Liver (tissue), 9 donors: ENCODE data around the gene FASTKD1. TPM values are rescaled to one million over a fixed set of nuclear protein-coding genes. Genes with fewer than 3 reads are reported as not detected.

Experiments used
- DNase-seq: peaks from one replicate; pipeline ENCODE4 v3.0.0-alpha.2; 2017; ENCODE audit warnings: low spot score
- H3K27ac ChIP-seq, 2 donors: one replicate each; pipeline ENCODE4 v1.7.0; 2013; ENCODE audit warnings: inconsistent platforms in 2 of 2, low read length in 2 of 2, control low read depth in 1 of 2, low read depth in 1 of 2, mild to moderate bottlenecking in 1 of 2
- H3K27me3 ChIP-seq, 4 donors: one replicate each; pipeline versions ENCODE4 v1.6.1 to v1.7.0; 2013; ENCODE audit warnings: low read length in 3 of 4, inconsistent platforms in 1 of 4, mild to moderate bottlenecking in 1 of 4, moderate library complexity in 1 of 4; ENCODE audit not compliant: control insufficient read depth in 4 of 4, insufficient read depth in 4 of 4
- H3K36me3 ChIP-seq, 4 donors: one replicate each; pipeline versions ENCODE4 v1.6.1 to v1.7.0; 2013; ENCODE audit warnings: low read length in 3 of 4, mild to moderate bottlenecking in 3 of 4, low read depth in 1 of 4, moderate library complexity in 1 of 4; ENCODE audit not compliant: control insufficient read depth in 4 of 4, insufficient read depth in 3 of 4
- H3K4me1 ChIP-seq, 4 donors: one replicate each; pipeline versions ENCODE4 v1.6.1 to v1.7.0; 2013; ENCODE audit warnings: low read length in 3 of 4, mild to moderate bottlenecking in 3 of 4, moderate library complexity in 1 of 4; ENCODE audit not compliant: control insufficient read depth in 4 of 4, insufficient read depth in 4 of 4
- H3K4me3 ChIP-seq, 3 donors: one replicate each; pipeline versions ENCODE4 v1.6.1 to v1.7.0; 2013; ENCODE audit warnings: low read length in 3 of 3, control low read depth in 1 of 3, low read depth in 1 of 3, mild to moderate bottlenecking in 1 of 3
- H3K9ac ChIP-seq, 2 donors: one replicate each; pipeline ENCODE4 v1.7.0; 2013; ENCODE audit warnings: low read length in 2 of 2, mild to moderate bottlenecking in 2 of 2, moderate library complexity in 2 of 2, control low read depth in 1 of 2, low read depth in 1 of 2
- H3K9me3 ChIP-seq, 4 donors: one replicate each; pipeline versions ENCODE4 v1.6.1 to v1.7.0; 2013; ENCODE audit warnings: low read length in 3 of 4; ENCODE audit not compliant: control insufficient read depth in 4 of 4
- EGR1 ChIP-seq, 2 donors: IDR thresholded peaks; 2 replicates each; pipeline ENCODE4 v1.6.1; 2016 to 2018; ENCODE audit warnings: antibody characterized with exemption in 2 of 2, low read depth in 2 of 2
- FOXA1 ChIP-seq: IDR thresholded peaks from 2 replicates; pipeline ENCODE4 v1.6.1; 2016; ENCODE audit warnings: antibody characterized with exemption
- FOXA2 ChIP-seq: IDR thresholded peaks from 2 replicates; pipeline ENCODE4 v1.6.1; 2016; ENCODE audit warnings: antibody characterized with exemption
- GABPA ChIP-seq, 2 donors: IDR thresholded peaks in 1 of 2; conservative IDR thresholded peaks in 1 of 2; 2 replicates each; pipeline ENCODE4 v1.6.1; 2016; ENCODE audit warnings: antibody characterized with exemption in 2 of 2, mild to moderate bottlenecking in 1 of 2, moderate library complexity in 1 of 2
- HNF4A ChIP-seq, 2 donors: conservative IDR thresholded peaks; 2 replicates each; pipeline ENCODE4 v1.6.1; 2016; ENCODE audit warnings: antibody characterized with exemption in 2 of 2, mild to moderate bottlenecking in 2 of 2
- HNF4G ChIP-seq: IDR thresholded peaks from 2 replicates; pipeline ENCODE4 v1.6.1; 2016; ENCODE audit warnings: antibody characterized with exemption
- JUND ChIP-seq, 2 donors: IDR thresholded peaks; 2 replicates each; pipeline ENCODE4 v1.6.1; 2016; ENCODE audit warnings: antibody characterized with exemption in 2 of 2
- NR2F2 ChIP-seq: IDR thresholded peaks from 2 replicates; pipeline ENCODE4 v1.6.1; 2016; ENCODE audit warnings: antibody characterized with exemption
- RAD21 ChIP-seq, 2 donors: IDR thresholded peaks; 2 replicates each; pipeline ENCODE4 v1.6.1; 2016; ENCODE audit warnings: antibody characterized with exemption in 2 of 2, mild to moderate bottlenecking in 2 of 2
- RXRA ChIP-seq, 2 donors: IDR thresholded peaks; 2 replicates each; pipeline ENCODE4 v1.6.1; 2017 to 2018; ENCODE audit warnings: antibody characterized with exemption in 2 of 2, mild to moderate bottlenecking in 1 of 2
- SP1 ChIP-seq: IDR thresholded peaks from 2 replicates; pipeline ENCODE4 v1.6.1; 2018; ENCODE audit warnings: antibody characterized with exemption, mild to moderate bottlenecking
- TAF1 ChIP-seq: conservative IDR thresholded peaks from 2 replicates; pipeline ENCODE4 v1.6.1; 2016; ENCODE audit warnings: antibody characterized with exemption, mild to moderate bottlenecking
- YY1 ChIP-seq: IDR thresholded peaks from 2 replicates; pipeline ENCODE4 v1.6.1; 2016; ENCODE audit warnings: antibody characterized with exemption, mild to moderate bottlenecking
- WGBS: extraction: QIAGEN DNeasy Blood & Tissue Kit; methylation state at CpG from one replicate; pipeline ENCODE4 v1.1.7; 2013; 5-methylcytosine and 5-hydroxymethylcytosine counted together
- polyA plus RNA-seq, 2 donors: library from polyadenylated mRNA; stranded (reverse) in 1 of 2; unstranded in 1 of 2; fragments of 200-250 nt in 1 of 2; fragments of >200 nt in 1 of 2; fragmentation: Nextera tagmentation in 1 of 2; extraction: Ambion mirVana in 1 of 2; gene quantifications; one replicate each; pipeline versions ENCODE4 v1.2.1 to v1.2.3, GENCODE V29; 2013 to 2015
- total RNA-seq, 2 donors: library from RNA; depleted of rRNA; stranded (reverse); fragments of >200 nt; gene quantifications; one replicate each; pipeline ENCODE4 v1.2.3, GENCODE V29; 2014
- TF ChIP-seq, protein P1 (sequence below): IDR thresholded peaks from 2 replicates; pipeline ENCODE4 v1.6.1; 2016; ENCODE audit warnings: antibody characterized with exemption
- TF ChIP-seq, protein P2 (sequence below): fragments of 150-350 bp; IDR thresholded peaks from 2 replicates; pipeline ENCODE4 v1.5.1; 2017; ENCODE audit warnings: improper control_type of control experiment, low read depth, low read length; ENCODE audit not compliant: missing input control
- TF ChIP-seq, protein P3 (sequence below): IDR thresholded peaks from 2 replicates; pipeline ENCODE4 v1.6.1; 2016; ENCODE audit warnings: antibody characterized with exemption, mild to moderate bottlenecking
- TF ChIP-seq, protein P4 (sequence below): IDR thresholded peaks from 2 replicates; pipeline ENCODE4 v1.6.1; 2016; ENCODE audit warnings: antibody characterized with exemption
- TF ChIP-seq, protein P5 (sequence below): IDR thresholded peaks from 2 replicates; pipeline ENCODE4 v1.6.1; 2016; ENCODE audit warnings: antibody characterized with exemption
- donor health status: healthy.
- donor health status: healthy.
- donor health status: healthy.
- donor health status: healthy.
- donor health status: healthy.

FASTKD1 gene
- total and polyA plus RNA-seq, 4 donors = 6.7 to 20.7 (median 16.2) TPM

DNA sequence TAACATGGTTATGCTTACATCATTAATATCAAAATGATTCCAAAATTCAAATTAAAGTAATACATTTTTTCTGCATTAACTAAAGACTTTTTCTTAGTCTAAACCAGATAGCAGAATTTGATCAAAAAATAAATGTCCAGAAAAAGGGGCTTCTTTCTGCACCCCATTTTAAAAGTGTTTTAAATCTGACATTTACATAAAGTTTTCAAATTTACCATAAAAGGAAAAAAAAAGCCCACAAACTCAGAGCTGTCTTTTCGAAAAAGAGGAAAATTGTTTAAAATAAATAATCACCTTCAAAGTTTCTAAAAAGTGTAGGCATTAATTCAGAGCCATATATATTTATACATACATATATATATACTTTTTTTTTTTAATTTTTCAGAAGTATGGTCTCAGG lies 1.5 kb downstream of the FASTKD1 start:
- no peak overlapping the region for H3K27ac ChIP-seq
- 83% methylated on average over 1 of the region's 1 CpG for WGBS
- no peak overlapping the region for H3K4me3 ChIP-seq
- no peak overlapping the region for H3K9ac ChIP-seq
- H3K9me3 ChIP-seq = no peaks in the 10 kb centered on the region
- no peaks in the 10 kb centered on the region for H3K27me3 ChIP-seq
- peaks cover 0 to 9% (median 7%) of the 10 kb centered on the region in 4 donors for H3K4me1 ChIP-seq
- no peaks in the 10 kb centered on the region for H3K36me3 ChIP-seq
- DNase-seq = no peak
- TF ChIP-seq RAD21 (IDR thresholded peaks at IDR 0.05) (no peak), HNF4G (no peak), NR2F2 (no peak), HNF4A (conservative IDR thresholded peaks at IDR 0.05) (no peak), FOXA2 (no peak), RXRA (IDR thresholded peaks at IDR 0.05) (no peak), FOXA1 (no peak), EGR1 (IDR thresholded peaks at IDR 0.05; ENCODE audit: low read depth in 2 of 2) (no peak), GABPA (IDR thresholded peaks at IDR 0.05 in 1 of 2, conservative IDR thresholded peaks at IDR 0.05 in 1 of 2) (no peak), SP1 (no peak), JUND (IDR thresholded peaks at IDR 0.05) (no peak), TAF1 (no peak), YY1 (no peak)
- TF ChIP-seq, protein P1, sequence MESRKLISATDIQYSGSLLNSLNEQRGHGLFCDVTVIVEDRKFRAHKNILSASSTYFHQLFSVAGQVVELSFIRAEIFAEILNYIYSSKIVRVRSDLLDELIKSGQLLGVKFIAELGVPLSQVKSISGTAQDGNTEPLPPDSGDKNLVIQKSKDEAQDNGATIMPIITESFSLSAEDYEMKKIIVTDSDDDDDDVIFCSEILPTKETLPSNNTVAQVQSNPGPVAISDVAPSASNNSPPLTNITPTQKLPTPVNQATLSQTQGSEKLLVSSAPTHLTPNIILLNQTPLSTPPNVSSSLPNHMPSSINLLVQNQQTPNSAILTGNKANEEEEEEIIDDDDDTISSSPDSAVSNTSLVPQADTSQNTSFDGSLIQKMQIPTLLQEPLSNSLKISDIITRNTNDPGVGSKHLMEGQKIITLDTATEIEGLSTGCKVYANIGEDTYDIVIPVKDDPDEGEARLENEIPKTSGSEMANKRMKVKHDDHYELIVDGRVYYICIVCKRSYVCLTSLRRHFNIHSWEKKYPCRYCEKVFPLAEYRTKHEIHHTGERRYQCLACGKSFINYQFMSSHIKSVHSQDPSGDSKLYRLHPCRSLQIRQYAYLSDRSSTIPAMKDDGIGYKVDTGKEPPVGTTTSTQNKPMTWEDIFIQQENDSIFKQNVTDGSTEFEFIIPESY = no peak
- TF ChIP-seq, protein P2, sequence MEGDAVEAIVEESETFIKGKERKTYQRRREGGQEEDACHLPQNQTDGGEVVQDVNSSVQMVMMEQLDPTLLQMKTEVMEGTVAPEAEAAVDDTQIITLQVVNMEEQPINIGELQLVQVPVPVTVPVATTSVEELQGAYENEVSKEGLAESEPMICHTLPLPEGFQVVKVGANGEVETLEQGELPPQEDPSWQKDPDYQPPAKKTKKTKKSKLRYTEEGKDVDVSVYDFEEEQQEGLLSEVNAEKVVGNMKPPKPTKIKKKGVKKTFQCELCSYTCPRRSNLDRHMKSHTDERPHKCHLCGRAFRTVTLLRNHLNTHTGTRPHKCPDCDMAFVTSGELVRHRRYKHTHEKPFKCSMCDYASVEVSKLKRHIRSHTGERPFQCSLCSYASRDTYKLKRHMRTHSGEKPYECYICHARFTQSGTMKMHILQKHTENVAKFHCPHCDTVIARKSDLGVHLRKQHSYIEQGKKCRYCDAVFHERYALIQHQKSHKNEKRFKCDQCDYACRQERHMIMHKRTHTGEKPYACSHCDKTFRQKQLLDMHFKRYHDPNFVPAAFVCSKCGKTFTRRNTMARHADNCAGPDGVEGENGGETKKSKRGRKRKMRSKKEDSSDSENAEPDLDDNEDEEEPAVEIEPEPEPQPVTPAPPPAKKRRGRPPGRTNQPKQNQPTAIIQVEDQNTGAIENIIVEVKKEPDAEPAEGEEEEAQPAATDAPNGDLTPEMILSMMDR = no peak
- TF ChIP-seq, protein P3, sequence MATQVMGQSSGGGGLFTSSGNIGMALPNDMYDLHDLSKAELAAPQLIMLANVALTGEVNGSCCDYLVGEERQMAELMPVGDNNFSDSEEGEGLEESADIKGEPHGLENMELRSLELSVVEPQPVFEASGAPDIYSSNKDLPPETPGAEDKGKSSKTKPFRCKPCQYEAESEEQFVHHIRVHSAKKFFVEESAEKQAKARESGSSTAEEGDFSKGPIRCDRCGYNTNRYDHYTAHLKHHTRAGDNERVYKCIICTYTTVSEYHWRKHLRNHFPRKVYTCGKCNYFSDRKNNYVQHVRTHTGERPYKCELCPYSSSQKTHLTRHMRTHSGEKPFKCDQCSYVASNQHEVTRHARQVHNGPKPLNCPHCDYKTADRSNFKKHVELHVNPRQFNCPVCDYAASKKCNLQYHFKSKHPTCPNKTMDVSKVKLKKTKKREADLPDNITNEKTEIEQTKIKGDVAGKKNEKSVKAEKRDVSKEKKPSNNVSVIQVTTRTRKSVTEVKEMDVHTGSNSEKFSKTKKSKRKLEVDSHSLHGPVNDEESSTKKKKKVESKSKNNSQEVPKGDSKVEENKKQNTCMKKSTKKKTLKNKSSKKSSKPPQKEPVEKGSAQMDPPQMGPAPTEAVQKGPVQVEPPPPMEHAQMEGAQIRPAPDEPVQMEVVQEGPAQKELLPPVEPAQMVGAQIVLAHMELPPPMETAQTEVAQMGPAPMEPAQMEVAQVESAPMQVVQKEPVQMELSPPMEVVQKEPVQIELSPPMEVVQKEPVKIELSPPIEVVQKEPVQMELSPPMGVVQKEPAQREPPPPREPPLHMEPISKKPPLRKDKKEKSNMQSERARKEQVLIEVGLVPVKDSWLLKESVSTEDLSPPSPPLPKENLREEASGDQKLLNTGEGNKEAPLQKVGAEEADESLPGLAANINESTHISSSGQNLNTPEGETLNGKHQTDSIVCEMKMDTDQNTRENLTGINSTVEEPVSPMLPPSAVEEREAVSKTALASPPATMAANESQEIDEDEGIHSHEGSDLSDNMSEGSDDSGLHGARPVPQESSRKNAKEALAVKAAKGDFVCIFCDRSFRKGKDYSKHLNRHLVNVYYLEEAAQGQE = no peak
- TF ChIP-seq, protein P4, sequence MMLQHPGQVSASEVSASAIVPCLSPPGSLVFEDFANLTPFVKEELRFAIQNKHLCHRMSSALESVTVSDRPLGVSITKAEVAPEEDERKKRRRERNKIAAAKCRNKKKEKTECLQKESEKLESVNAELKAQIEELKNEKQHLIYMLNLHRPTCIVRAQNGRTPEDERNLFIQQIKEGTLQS = no peak
- TF ChIP-seq, protein P5, sequence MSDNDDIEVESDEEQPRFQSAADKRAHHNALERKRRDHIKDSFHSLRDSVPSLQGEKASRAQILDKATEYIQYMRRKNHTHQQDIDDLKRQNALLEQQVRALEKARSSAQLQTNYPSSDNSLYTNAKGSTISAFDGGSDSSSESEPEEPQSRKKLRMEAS = no peak
